Stimulated activated CD8-positive, alpha-beta memory T cell treated with anti-CD3 and anti-CD28 coated beads, Interleukin-4, amount 100 ng/mL, for 24 hours (primary cell): ENCODE data around the gene KBTBD12.

Source experiments
- DNase-seq: peaks from one replicate; pipeline ENCODE4 v3.0.0-alpha.2; 2020; ENCODE audit warnings: low read depth

The KBTBD12 gene

DNA sequence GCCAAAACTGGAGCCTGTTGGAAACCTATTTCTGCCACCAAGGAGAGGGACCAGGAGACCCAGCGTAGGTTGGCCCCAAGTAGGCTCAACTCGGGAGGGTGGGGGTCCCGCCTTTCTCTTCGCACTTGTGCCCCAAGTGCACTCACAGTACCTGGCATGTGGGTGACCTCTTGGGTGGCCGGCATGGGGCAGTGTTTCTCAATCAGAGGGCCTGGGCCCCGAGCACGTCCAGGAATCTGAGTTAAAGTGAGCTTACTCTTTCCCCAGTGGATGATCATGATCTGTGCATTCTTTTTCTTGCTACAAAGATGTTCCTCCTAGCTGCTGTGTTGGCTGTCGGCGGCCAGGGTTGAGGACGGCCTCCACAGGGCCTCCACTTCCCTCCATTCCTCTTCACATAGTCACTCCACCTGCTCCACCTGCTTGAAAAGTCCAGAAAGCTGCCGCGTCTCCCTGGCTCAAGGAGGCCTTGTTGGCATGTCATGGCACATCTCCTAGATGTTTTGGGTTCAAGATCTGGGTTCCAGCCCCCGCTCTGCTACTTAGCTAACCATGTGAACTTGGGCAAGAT, 70.7 kb downstream of the KBTBD12 start:
- DNase-seq: no peak

- DNase-seq: no peak
Observed at GRCh38 chr3:127986803-127987202, 71.8 kb downstream of the KBTBD12 start.

DNA sequence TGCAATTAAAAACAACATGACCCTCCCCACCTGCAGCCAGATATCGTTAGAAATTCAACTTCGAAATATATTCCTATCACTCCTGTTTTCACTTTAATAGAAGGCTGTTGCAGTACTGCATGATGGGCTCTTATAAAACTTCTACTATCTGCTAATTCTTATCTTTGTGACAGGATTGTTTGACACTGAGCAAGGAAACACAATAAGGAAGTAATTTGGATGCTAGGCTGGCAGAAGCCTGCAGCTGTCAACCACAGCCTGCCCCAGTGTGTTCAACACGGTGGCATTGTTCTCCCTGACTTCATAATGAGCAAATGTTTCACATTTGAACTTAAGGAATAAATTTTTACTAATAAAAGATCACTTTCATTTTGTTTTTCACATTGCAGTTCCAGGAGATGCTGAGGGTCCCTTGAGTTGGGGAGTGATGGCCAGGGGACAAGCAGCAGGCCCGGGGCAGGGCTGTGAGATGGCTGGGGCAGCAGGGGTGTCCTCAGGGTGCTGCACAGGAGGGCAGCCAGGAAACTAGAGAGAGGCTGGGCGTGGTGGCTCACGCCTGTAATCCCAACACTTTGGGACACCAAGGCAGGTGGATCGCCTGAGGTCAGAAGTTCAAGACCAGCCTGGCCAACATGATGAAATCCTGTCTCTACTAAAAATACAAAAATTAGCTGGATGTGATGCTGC, 72.4 kb downstream of the KBTBD12 start:
- DNase-seq: no peak

GRCh38 chr3:127988770-127989557, 73.9 kb downstream of the KBTBD12 start:
- no peak for DNase-seq

GRCh38 chr3:127990051-127990450, 75.0 kb downstream of the KBTBD12 start:
- DNase-seq: no peak

- DNase-seq: no peak
Observed at GRCh38 chr3:127990461-127990860, 75.4 kb downstream of the KBTBD12 start.

DNA sequence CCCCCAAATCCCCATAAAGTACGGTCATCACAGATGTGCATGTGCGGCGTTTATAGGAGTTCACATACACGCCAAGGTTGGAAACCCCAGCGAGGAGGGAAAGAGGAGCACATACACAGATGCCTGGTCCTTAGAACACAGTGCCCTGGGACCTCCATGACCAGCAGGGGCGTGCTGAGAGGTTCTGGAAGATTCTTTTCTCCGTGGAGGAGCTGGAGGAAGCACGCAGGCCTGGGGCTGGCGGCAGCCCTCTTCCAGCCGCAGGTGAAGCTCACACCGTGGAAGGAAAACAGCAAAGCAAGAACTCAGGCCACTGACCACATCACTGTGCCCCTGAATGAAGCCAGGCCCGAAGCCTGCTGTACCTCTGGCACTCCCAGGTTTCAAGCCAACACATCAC, 76.2 kb downstream of the KBTBD12 start:
- DNase-seq: no peak

- no peak for DNase-seq
Observed at GRCh38 chr3:127991681-127992080, 76.6 kb downstream of the KBTBD12 start.

DNA sequence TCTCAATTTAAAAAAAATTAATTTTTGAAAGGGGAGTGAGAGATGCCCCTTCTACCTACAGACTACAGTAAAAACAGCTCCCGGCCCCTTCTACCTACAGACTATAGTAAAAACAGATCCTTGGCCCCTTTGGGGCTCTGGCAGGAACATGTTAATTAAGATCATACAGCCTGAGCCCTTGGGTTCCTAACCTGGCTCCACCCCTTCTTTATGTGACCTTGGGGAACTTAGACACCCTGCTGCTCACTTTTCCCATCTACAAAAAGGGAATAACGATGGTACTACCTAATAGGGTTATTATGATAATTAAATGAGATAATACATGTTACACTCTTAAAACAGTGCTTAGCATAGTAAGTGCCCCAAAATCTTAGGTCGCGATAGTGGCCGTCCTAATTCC, 77.1 kb downstream of the KBTBD12 start:
- no peak for DNase-seq

GRCh38 chr3:127994011-127994410, 79.0 kb downstream of the KBTBD12 start:
- no peak for DNase-seq

DNA sequence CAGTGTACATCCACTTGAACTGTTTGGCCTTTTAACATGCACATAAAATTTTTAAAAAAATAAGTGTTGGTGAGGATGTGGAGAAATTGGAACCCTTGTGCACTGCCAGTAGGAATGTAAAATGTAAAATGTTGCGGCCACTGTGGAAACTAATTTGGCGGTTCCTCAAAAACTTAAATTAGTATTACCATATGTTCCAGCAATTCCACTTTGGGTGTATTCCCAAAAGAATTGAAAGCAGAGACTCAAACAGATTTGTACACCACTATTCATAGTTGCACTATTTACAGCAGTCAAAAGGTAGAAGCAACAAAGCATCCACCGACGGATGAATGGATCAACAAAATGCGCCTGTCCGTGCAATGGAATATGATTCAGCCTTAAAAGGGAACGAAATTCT, 82.0 kb downstream of the KBTBD12 start:
- no peak for DNase-seq

- no peak for DNase-seq
Observed at GRCh38 chr3:127997961-127998360, 82.9 kb downstream of the KBTBD12 start.

- no peak for DNase-seq
Observed at GRCh38 chr3:127998596-127998995, 83.6 kb downstream of the KBTBD12 start.

DNA sequence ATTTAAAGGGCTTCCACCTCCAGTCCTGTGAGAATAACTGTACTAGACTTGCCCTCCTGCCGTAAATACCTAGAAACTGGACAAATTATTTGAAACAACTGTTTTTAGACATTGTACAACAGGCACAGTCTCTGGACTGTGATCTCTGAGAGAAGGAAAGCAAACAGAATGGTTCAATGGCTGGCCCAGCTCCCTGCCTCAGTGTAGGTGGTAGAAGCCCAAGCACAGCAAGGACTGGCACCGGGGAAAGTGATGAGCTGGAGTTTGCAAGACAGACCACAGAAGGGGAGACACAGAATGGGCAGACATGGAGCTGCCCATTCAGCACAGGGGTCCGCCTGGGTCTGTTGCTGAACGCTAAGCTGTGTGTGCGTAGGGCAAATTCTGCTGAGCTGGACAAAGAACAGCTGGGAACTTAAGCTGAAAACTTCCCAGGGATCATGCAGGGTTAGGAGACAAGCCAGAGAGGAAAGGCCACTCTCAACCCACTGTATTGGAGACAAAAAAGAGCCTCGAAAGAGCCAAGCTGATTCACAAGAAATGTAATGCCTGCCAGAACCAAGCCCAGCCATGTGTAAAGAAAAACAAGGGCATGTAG, 84.6 kb downstream of the KBTBD12 start:
- no peak for DNase-seq

DNA sequence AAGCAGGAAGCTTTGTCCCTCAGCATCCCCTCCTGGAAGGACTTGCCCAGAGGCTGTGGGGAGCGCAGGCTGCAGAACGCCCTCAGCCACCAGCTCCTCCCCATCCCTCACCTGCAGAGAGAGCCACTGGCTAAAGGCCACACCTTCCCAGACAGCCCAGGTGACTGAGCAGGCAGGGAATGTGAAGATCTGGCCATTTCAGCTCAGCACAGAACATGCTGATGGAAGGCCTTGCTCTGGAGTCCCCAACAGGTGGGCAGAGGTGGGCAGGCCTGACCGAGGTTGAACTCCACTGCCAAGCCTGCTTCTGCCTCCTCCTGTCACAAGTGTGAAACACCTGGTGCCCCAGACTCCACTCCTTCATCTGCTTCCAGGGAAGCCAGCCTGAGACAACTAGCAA, 86.5 kb downstream of the KBTBD12 start:
- no peak for DNase-seq

- DNase-seq: no peak
Observed at GRCh38 chr3:128004661-128005060, 89.6 kb downstream of the KBTBD12 start.

- no peak for DNase-seq
Observed at GRCh38 chr3:128006061-128007032, 91.3 kb downstream of the KBTBD12 start.

- no peak for DNase-seq
Observed at GRCh38 chr3:128007033-128007424, 92.0 kb downstream of the KBTBD12 start.

- DNase-seq: no peak
Observed at GRCh38 chr3:128009952-128010846, 95.2 kb downstream of the KBTBD12 start.

DNA sequence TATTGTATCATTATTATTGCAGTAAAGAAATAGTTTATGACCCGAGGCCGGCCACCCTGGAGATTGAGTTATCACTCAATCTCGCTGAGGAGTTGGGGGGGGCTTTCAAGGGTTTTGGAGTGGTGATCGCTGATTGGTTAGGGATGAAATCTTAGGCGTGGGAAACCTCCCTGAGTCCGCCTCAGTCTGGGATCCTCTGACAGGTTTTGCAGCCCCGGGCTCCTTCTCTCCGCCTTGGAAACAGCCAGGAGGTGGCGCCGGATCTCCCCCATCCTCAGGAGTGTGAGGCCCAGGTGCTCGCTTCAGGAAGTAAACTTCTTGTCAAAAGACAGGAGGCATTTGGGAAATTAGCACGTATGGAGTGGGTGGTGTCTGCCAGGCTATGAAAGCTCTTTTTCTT, 96.1 kb downstream of the KBTBD12 start:
- no peak for DNase-seq

DNA sequence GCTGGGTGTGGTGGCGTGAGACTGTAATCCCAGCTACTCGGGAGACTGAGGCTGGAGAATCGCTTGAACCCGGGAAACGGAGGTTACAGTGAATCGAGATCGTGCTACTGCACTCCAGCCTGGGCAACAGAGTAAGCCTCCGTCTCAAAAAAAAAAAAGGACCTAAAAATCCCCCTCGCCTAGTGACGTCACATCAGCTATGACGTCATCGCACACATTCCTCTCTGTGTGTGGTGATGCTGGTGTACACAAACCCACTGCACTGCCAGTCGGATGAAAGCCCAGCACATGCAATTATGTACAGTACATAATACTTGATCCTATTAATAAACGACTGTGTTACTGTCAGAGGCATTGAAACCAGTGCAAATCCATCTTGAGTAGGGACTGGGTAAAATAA, 97.0 kb downstream of the KBTBD12 start:
- DNase-seq: no peak
